SHP77 treated with DMSO at 0.1 percent for 48 hours (cell line): ENCODE data around the gene HIVEP1.

Source experiments
- DNase-seq: peaks from one replicate; lab custom pipeline; 2025; lab: John Stamatoyannopoulos, UW

The HIVEP1 gene

GRCh38 chr6:12012038-12012557, at the start of gene HIVEP1:
Gene HIVEP1, plus strand, starts transcription at chr6:12012312. Its CDS starts 3,317 bp downstream, at chr6:12015629.
- no peak for DNase-seq

- no peak for DNase-seq
Measured at GRCh38 chr6:11963756-11964500, 48.2 kb upstream of the HIVEP1 start.

- DNase-seq: no peak
Measured at GRCh38 chr6:11964729-11965335, 47.3 kb upstream of the HIVEP1 start.

GRCh38 chr6:11965499-11965898, 46.6 kb upstream of the HIVEP1 start:
- no peak for DNase-seq

- DNase-seq: no peak
Measured at GRCh38 chr6:11968241-11968806, 43.8 kb upstream of the HIVEP1 start.

- DNase-seq: no peak
Measured at GRCh38 chr6:11969092-11969491, 43.0 kb upstream of the HIVEP1 start.

GRCh38 chr6:11970114-11970513, 42.0 kb upstream of the HIVEP1 start:
- DNase-seq: no peak

- no peak for DNase-seq
Measured at GRCh38 chr6:11971154-11971553, 41.0 kb upstream of the HIVEP1 start.

GRCh38 chr6:11972270-11972669, 39.8 kb upstream of the HIVEP1 start:
- DNase-seq: no peak

- no peak for DNase-seq
Measured at GRCh38 chr6:11972806-11973205, 39.3 kb upstream of the HIVEP1 start.

- no peak for DNase-seq
Measured at GRCh38 chr6:11973238-11973637, 38.9 kb upstream of the HIVEP1 start.

- no peak for DNase-seq
Measured at GRCh38 chr6:11974089-11974488, 38.0 kb upstream of the HIVEP1 start.

GRCh38 chr6:11975353-11975977, 36.6 kb upstream of the HIVEP1 start:
- DNase-seq: no peak

- no peak for DNase-seq
Measured at GRCh38 chr6:11976489-11976888, 35.6 kb upstream of the HIVEP1 start.

GRCh38 chr6:11977193-11977592, 34.9 kb upstream of the HIVEP1 start:
- DNase-seq: no peak

GRCh38 chr6:11977738-11978137, 34.4 kb upstream of the HIVEP1 start:
- no peak for DNase-seq

- DNase-seq: no peak
Measured at GRCh38 chr6:11978169-11978987, 33.7 kb upstream of the HIVEP1 start.

- no peak for DNase-seq
Measured at GRCh38 chr6:11979866-11980265, 32.2 kb upstream of the HIVEP1 start.

GRCh38 chr6:11983306-11983705, 28.8 kb upstream of the HIVEP1 start:
- DNase-seq: no peak

GRCh38 chr6:11987386-11987785, 24.7 kb upstream of the HIVEP1 start:
- DNase-seq: no peak

- no peak for DNase-seq
Measured at GRCh38 chr6:11989386-11989785, 22.7 kb upstream of the HIVEP1 start.

- DNase-seq: no peak
Measured at GRCh38 chr6:11992086-11992485, 20.0 kb upstream of the HIVEP1 start.
